WTC11 (cell line): ENCODE data around the gene RIOX2. TPM values are rescaled to one million over a fixed set of nuclear protein-coding genes. Genes with fewer than 3 reads are reported as not detected.

ENCODE experiments used
- ATAC-seq: fragments of 200-7000 bp; cut with Tn5 transposase; 2 replicates; pipeline ENCODE4 v1.10.0; 2021; ENCODE audit warnings: mild to moderate bottlenecking, moderate library complexity
- CTCF ChIA-PET: fragments of 300-600 bp; sonication (Branson Sonifier 250); formaldehyde crosslinking; loops from one replicate; lab custom pipeline; 2021; ENCODE audit warnings: antibody characterized with exemption; lab: Charles Lee
- POLR2A ChIA-PET: fragments of 350-600 bp; sonication (Branson Sonifier 250); formaldehyde crosslinking; loops from one replicate; lab custom pipeline; 2021; ENCODE audit warnings: antibody characterized with exemption; lab: Charles Lee
- DNase-seq: peaks from one replicate; pipeline ENCODE4 v3.0.0; 2021; ENCODE audit warnings: low spot score
- H3K27ac Mint-ChIP-seq: 2 replicates; pipeline ENCODE4 v1.8.0; 2021; ENCODE audit warnings: mixed read lengths
- H3K27me3 Mint-ChIP-seq: 2 replicates; pipeline ENCODE4 v1.8.0; 2021; ENCODE audit warnings: low read depth, mild to moderate bottlenecking, moderate library complexity, mixed read lengths
- H3K36me3 Mint-ChIP-seq: 2 replicates; pipeline ENCODE4 v1.8.0; 2021; ENCODE audit warnings: mixed read lengths
- H3K4me1 Mint-ChIP-seq: 2 replicates; pipeline ENCODE4 v1.8.0; 2022; ENCODE audit warnings: mixed read lengths
- H3K4me3 Mint-ChIP-seq: 2 replicates; pipeline ENCODE4 v1.8.0; 2021; ENCODE audit warnings: mild to moderate bottlenecking, moderate library complexity, mixed read lengths
- H3K9me3 Mint-ChIP-seq: 2 replicates; pipeline ENCODE4 v1.8.0; 2021; ENCODE audit warnings: mixed read lengths
- ARID4B ChIP-seq: sonication (generic); formaldehyde crosslinking; IDR thresholded peaks from 2 replicates; pipeline ENCODE4 v1.8.0; 2023; ENCODE audit warnings: missing genetic modification reagents, mild to moderate bottlenecking, borderline replicate concordance
- ATF1 ChIP-seq: sonication (generic); formaldehyde crosslinking; IDR thresholded peaks from 2 replicates; pipeline ENCODE4 v1.8.1; 2023; ENCODE audit warnings: mild to moderate bottlenecking, moderate library complexity, missing genetic modification reagents
- ATF3 ChIP-seq: sonication (generic); formaldehyde crosslinking; conservative IDR thresholded peaks from 2 replicates; pipeline ENCODE4 v1.8.1; 2022; ENCODE audit warnings: mild to moderate bottlenecking, missing genetic modification reagents
- ATF6 ChIP-seq: sonication (generic); formaldehyde crosslinking; IDR thresholded peaks from 2 replicates; pipeline ENCODE4 v1.8.1; 2023; ENCODE audit warnings: mild to moderate bottlenecking, missing genetic modification reagents
- CBFB ChIP-seq: sonication (generic); formaldehyde crosslinking; IDR thresholded peaks from 2 replicates; pipeline ENCODE4 v1.8.1; 2022; ENCODE audit warnings: mild to moderate bottlenecking, low read depth, missing genetic modification reagents
- CTCF ChIP-seq: fragments of 200-600 bp; IDR thresholded peaks from 2 replicates; pipeline ENCODE4 v1.8.0; 2022; ENCODE audit warnings: antibody characterized with exemption
- ESRRA ChIP-seq: sonication (generic); formaldehyde crosslinking; IDR thresholded peaks from 2 replicates; pipeline ENCODE4 v1.8.1; 2022; ENCODE audit warnings: mild to moderate bottlenecking, missing genetic modification reagents, borderline replicate concordance
- GABPB1 ChIP-seq: sonication (generic); formaldehyde crosslinking; IDR thresholded peaks from 2 replicates; pipeline ENCODE4 v1.8.1; 2023; ENCODE audit warnings: mild to moderate bottlenecking, missing genetic modification reagents
- HMGXB4 ChIP-seq: sonication (generic); formaldehyde crosslinking; IDR thresholded peaks from 2 replicates; pipeline ENCODE4 v1.8.1; 2023; ENCODE audit warnings: mild to moderate bottlenecking, moderate library complexity, missing genetic modification reagents
- NR1H2 ChIP-seq: sonication (generic); formaldehyde crosslinking; IDR thresholded peaks from 2 replicates; pipeline ENCODE4 v1.9.0; 2021; ENCODE audit warnings: mild to moderate bottlenecking, moderate library complexity, missing genetic modification reagents
- NR3C1 ChIP-seq: sonication (generic); formaldehyde crosslinking; conservative IDR thresholded peaks from 2 replicates; pipeline ENCODE4 v1.8.1; 2023; ENCODE audit warnings: low read depth, mild to moderate bottlenecking, missing genetic modification reagents
- RELA ChIP-seq: sonication (generic); formaldehyde crosslinking; IDR thresholded peaks from 2 replicates; pipeline ENCODE4 v1.8.1; 2022; ENCODE audit warnings: missing genetic modification reagents, mild to moderate bottlenecking, borderline replicate concordance
- RORB ChIP-seq: fragments of 250-450 bp; sonication (Bioruptor Pico); IDR thresholded peaks from 2 replicates; pipeline ENCODE4 v1.9.0; 2021; ENCODE audit warnings: mild to moderate bottlenecking
- SMAD3 ChIP-seq: sonication (generic); formaldehyde crosslinking; IDR thresholded peaks from 2 replicates; pipeline ENCODE4 v1.8.0; 2022; ENCODE audit warnings: missing genetic modification reagents, mild to moderate bottlenecking, borderline replicate concordance
- TEAD4 ChIP-seq: sonication (generic); formaldehyde crosslinking; IDR thresholded peaks from 2 replicates; pipeline ENCODE4 v1.8.0; 2022; ENCODE audit warnings: mild to moderate bottlenecking, missing genetic modification reagents
- USF1 ChIP-seq: sonication (generic); formaldehyde crosslinking; IDR thresholded peaks from 2 replicates; pipeline ENCODE4 v1.8.0; 2022; ENCODE audit warnings: mild to moderate bottlenecking, missing genetic modification reagents
- USF2 ChIP-seq: sonication (generic); formaldehyde crosslinking; IDR thresholded peaks from 2 replicates; pipeline ENCODE4 v1.8.1; 2023; ENCODE audit warnings: mild to moderate bottlenecking, missing genetic modification reagents, moderate library complexity
- ZMAT4 ChIP-seq: fragments of 250-450 bp; sonication (Bioruptor Pico); IDR thresholded peaks from 2 replicates; pipeline ENCODE4 v1.9.0; 2021; ENCODE audit warnings: mild to moderate bottlenecking
- ZNF396 ChIP-seq: fragments of 250-450 bp; sonication (Bioruptor Pico); IDR thresholded peaks from 2 replicates; pipeline ENCODE4 v1.8.0; 2021; ENCODE audit warnings: mild to moderate bottlenecking, moderate library complexity, borderline replicate concordance
- total RNA-seq: library from RNA; stranded (reverse); gene quantifications from 3 replicates; pipeline ENCODE4 v1.2.3, GENCODE V29; 2021

RIOX2 gene
- total RNA-seq, 1 experiment from 2014 or later, result 11.0 TPM

GRCh38 chr3:97958396-97958795 is 13.8 kb downstream of the RIOX2 start (continued):
- no peak for TF ChIP-seq ATF6 (CRISPR knock-in tag)
- no peak for TF ChIP-seq RELA (CRISPR knock-in tag)
- no peak for TF ChIP-seq ATF1 (CRISPR knock-in tag)
- no peak for TF ChIP-seq ATF3 (CRISPR knock-in tag)
- no peak for TF ChIP-seq NR1H2 (CRISPR knock-in tag)
- TF ChIP-seq RORB (CRISPR knock-in tag), result no peak
- no peak for TF ChIP-seq ZMAT4 (CRISPR knock-in tag)

GRCh38 chr3:97957617-97958311 is 14.5 kb downstream of the RIOX2 start:
- ATAC-seq (no peak), DNase-seq (no peak)
- ChIA-PET POLR2A (no interaction called here), CTCF (no interaction called here)
- Mint-ChIP-seq H3K4me3 (no peak overlapping the region), H3K27me3 (no peaks in the 10 kb centered on the region), H3K36me3 (no peaks in the 10 kb centered on the region; the same call in 1 of the 2 replicates), H3K4me1 (peaks cover 2% of the 10 kb centered on the region; the same call in 1 of the 2 replicates), H3K9me3 (no peaks in the 10 kb centered on the region), H3K27ac (no peak overlapping the region)
- no peak for TF ChIP-seq ESRRA (CRISPR knock-in tag)
- TF ChIP-seq USF1 (CRISPR knock-in tag), result no peak
- TF ChIP-seq USF2, result no peak
- no peak for TF ChIP-seq HMGXB4 (CRISPR knock-in tag)
- TF ChIP-seq CBFB, result no peak
- no peak for TF ChIP-seq CTCF
- no peak for TF ChIP-seq GABPB1 (CRISPR knock-in tag)
- no peak for TF ChIP-seq SMAD3 (CRISPR knock-in tag)
- TF ChIP-seq ARID4B (CRISPR knock-in tag), result no peak
- no peak for TF ChIP-seq TEAD4 (CRISPR knock-in tag)
- TF ChIP-seq NR3C1 (CRISPR knock-in tag), result no peak
- no peak for TF ChIP-seq ZNF396
